Measurements from ENCODE around the gene FKBP5. TPM values are rescaled to one million over a fixed set of nuclear protein-coding genes. Genes with fewer than 3 reads are reported as not detected.

The FKBP5 gene
- total RNA-seq, 3 donors from 2014 or later (not counting 1 experiment from before 2014, with no cell fraction given), result 15.5 to 30.2 (median 27.3) TPM

GRCh38 chr6:35553315-35553714, 135.4 kb downstream of the FKBP5 start:
- H3K9me3 ChIP-seq (ENCODE audit: control insufficient read depth, insufficient read depth, low read length), result peaks cover 11% of the 10 kb centered on the region
- H3K36me3 ChIP-seq (ENCODE audit: control insufficient read depth, insufficient read depth, low read length), result no peaks in the 10 kb centered on the region
- no peak overlapping the region for H3K27ac Mint-ChIP-seq
- H3K36me3 Mint-ChIP-seq, result peaks cover 5% of the 10 kb centered on the region
- H3K4me1 ChIP-seq (ENCODE audit: control insufficient read depth, insufficient read depth, low read length), result no peaks in the 10 kb centered on the region
- TF ChIP-seq CTCF (IDR thresholded peaks at IDR 0.05), result no peak
- peaks cover 0 to 6% of the 10 kb centered on the region in 2 donors for H3K4me1 Mint-ChIP-seq
- no peak overlapping the region for H3K27ac ChIP-seq (ENCODE audit: low read length)
- intact Hi-C loops (cut with micrococcal nuclease), result loop anchor here (2.0 kb wide), 2 partner anchors 31 to 257 kb away; partner anchors contain the start of gene DEF6
- H3K27me3 Mint-ChIP-seq (ENCODE audit: low read depth in 2 of 2), result no peaks in the 10 kb centered on the region
- ATAC-seq (no peak), DNase-seq (no peak)
- H3K4me3 Mint-ChIP-seq, result no peak overlapping the region
- no peaks in the 10 kb centered on the region for H3K27me3 ChIP-seq (ENCODE audit: control insufficient read depth, insufficient read depth, low read length)
- peaks cover 2 to 6% of the 10 kb centered on the region in 2 donors for H3K9me3 Mint-ChIP-seq
- H3K4me3 ChIP-seq (ENCODE audit: low read length), result no peak overlapping the region
- 90% methylated on average over 5 of the region's 6 CpGs for WGBS (ENCODE audit: insufficient coverage)

DNA sequence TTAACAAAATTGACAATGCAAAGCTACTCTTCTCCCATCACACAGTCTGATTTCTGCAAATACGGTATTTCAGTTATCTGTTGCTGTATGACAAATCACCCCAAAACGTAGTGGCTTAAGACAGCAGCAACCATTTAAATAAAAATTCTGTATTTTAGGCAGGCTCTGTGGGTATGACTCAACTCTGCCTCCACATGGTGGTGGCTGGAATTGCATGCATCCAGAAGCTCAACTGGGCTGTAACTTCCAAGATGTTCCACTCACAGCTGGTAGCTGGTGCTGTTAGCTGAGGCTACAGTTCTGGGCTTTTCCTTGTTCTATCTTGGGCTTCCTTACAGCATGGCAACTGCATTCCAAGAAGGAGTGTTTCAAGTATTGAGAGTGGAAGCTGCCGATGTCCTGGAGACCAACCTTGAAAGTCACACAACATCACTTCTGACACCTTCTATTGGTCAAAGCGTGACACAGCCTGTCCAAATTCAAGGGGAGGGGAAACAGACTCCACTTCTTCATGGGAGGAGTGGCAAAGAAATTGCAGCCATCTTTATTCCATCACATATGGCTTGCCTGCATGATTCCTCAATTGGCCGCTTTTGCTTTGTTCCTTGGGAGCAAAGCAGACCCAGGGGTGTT, 136.3 kb downstream of the FKBP5 start:
- Histone ChIP-seq H3K27ac (ENCODE audit: low read length) (no peak overlapping the region), H3K27me3 (ENCODE audit: control insufficient read depth, insufficient read depth, low read length) (no peaks in the 10 kb centered on the region), H3K9me3 (ENCODE audit: control insufficient read depth, insufficient read depth, low read length) (peaks cover 11% of the 10 kb centered on the region), H3K4me1 (ENCODE audit: control insufficient read depth, insufficient read depth, low read length) (no peaks in the 10 kb centered on the region), H3K36me3 (ENCODE audit: control insufficient read depth, insufficient read depth, low read length) (no peaks in the 10 kb centered on the region), H3K4me3 (ENCODE audit: low read length) (no peak overlapping the region)
- H3K27ac Mint-ChIP-seq, result no peak overlapping the region
- peak; percentile 74 to 91 (median 81) for ATAC-seq
- H3K27me3 Mint-ChIP-seq (ENCODE audit: low read depth in 2 of 2), result peaks cover 0 to 3% of the 10 kb centered on the region in 2 donors
- TF ChIP-seq CTCF (IDR thresholded peaks at IDR 0.05), result peak; percentile 95
- intact Hi-C loops (cut with micrococcal nuclease), result loop anchor here (1.0 to 2.0 kb wide), 3 partner anchors 30 to 256 kb away; partner anchors contain the start of genes DEF6 and PPARD
- DNase-seq, result peak; percentile 63 to 84
- no peak overlapping the region for H3K4me3 Mint-ChIP-seq
- peaks cover 5% of the 10 kb centered on the region for H3K36me3 Mint-ChIP-seq
- 58% methylated on average over 4 of the region's 5 CpGs for WGBS (ENCODE audit: insufficient coverage)
- peaks cover 0 to 6% of the 10 kb centered on the region in 2 donors for H3K4me1 Mint-ChIP-seq
- H3K9me3 Mint-ChIP-seq, result peaks cover 2 to 6% of the 10 kb centered on the region in 2 donors

DNA sequence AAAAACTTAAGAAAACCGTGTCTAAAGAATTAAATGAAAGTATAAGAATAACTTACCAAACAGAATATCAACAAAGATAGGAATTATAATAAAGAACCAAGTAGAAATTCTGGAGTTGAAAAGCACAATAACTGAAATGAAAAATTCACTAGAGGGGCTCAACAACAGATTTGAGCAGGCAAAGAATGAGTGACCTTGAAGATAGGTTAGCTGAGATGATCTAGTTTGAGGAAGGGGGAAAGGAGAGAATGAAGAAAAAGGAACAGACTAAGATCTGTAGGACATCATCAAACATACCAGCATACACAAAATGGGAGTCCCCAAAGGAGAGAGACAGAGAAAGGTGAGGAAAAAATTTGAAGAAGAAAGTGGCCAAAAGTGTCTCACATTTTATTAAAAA, 138.3 kb downstream of the FKBP5 start:
- no peak overlapping the region for H3K27ac Mint-ChIP-seq
- H3K4me1 Mint-ChIP-seq, result peaks cover 0 to 6% of the 10 kb centered on the region in 2 donors
- Histone ChIP-seq H3K27ac (ENCODE audit: low read length) (no peak overlapping the region), H3K4me3 (ENCODE audit: low read length) (no peak overlapping the region), H3K4me1 (ENCODE audit: control insufficient read depth, insufficient read depth, low read length) (no peaks in the 10 kb centered on the region), H3K36me3 (ENCODE audit: control insufficient read depth, insufficient read depth, low read length) (no peaks in the 10 kb centered on the region), H3K9me3 (ENCODE audit: control insufficient read depth, insufficient read depth, low read length) (peaks cover 11% of the 10 kb centered on the region), H3K27me3 (ENCODE audit: control insufficient read depth, insufficient read depth, low read length) (no peaks in the 10 kb centered on the region)
- intact Hi-C loops (cut with micrococcal nuclease), result no loop called here
- no peak overlapping the region for H3K4me3 Mint-ChIP-seq
- no peak for TF ChIP-seq CTCF (IDR thresholded peaks at IDR 0.05)
- DNase-seq (no peak), ATAC-seq (no peak)
- peaks cover 5% of the 10 kb centered on the region for H3K36me3 Mint-ChIP-seq
- WGBS (ENCODE audit: insufficient coverage), result no CpG with 5 or more reads among the region's 1 CpG
- H3K27me3 Mint-ChIP-seq (ENCODE audit: low read depth in 2 of 2), result peaks cover 0 to 3% of the 10 kb centered on the region in 2 donors
- H3K9me3 Mint-ChIP-seq, result peaks cover 2 to 6% of the 10 kb centered on the region in 2 donors
